IPS-NIHi7 (cell line): ENCODE measurements around the gene PLCB4.

Experiments used
- DNase-seq: peaks from one replicate; pipeline ENCODE4 v3.0.0; 2012; ENCODE audit warnings: mixed read lengths; ENCODE audit errors: extremely low spot score

PLCB4 gene

DNA sequence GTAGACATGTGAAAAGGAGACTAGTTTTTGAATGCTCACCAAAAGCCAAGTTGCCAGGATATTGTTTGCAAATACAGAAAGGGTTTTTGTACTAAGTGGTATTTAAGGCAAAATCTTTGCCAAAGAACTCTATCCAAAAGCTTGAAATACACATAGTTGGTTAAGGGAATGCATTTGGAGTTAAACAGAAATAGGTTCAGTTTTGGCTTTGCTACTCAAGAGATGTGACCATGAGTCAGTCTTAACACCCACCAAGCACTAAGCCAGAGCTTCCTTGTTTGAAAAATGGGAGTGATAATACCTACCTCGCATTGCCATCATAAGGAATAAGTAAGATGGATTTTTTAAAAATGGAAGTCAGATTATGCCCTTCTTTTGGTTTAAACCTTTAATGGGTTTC is 253.8 kb downstream of the PLCB4 start:
- no peak for DNase-seq

DNA sequence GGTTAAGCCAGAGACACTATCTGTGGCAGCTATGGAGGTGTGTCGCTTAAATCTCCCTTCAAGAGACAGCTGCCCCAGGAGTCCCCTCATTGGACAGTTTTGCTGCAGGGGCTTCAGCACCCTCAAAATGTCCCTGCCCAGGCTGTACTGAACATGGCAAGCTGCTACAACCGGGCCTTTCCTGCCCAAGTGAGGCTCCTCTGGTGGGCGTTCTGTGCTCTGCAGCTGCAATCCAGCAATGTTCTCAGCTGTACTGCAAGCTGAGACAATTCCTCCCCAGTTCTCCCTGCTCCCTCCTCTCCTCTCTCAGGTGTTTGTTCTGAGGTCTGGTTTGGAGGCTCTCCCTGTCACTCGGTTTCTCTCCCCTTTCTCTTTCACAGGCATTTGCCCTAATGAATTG is 254.7 kb downstream of the PLCB4 start:
- peak; percentile 66 for DNase-seq

DNA sequence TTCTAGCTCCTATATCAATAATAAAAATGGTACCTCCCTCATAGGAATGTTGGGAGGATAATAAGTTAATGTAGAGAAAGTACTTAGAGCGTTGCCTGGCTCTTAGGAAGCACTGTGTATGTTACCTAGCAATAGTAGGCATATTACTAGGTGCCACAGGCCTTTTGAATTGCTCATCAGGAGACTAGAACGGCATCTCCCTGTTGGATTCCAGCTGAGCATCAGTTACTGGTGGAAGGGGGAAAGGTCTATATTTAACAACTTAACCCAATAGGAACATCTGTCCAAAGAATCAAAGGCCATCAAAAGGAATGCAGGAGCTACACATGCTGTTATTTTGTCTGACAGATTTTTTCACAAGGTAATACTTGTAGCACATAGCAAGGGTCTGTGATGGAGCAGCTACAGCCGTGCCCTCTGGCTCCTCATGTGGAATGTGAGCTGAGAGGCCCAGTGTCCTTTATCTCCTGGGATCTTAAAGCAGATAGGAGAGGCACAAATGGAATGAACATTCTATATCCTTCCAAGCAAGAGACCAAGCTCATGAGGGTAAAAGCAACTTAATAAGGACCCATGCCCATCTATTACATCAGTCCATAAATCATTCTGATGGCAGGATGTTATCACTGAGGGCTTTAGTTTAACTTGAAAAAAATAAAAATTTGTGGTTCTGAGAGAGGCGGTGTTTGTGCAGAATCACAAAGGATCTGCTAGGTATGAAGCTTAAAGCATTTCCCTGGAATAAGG is 260.6 kb downstream of the PLCB4 start:
- no peak for DNase-seq

DNA sequence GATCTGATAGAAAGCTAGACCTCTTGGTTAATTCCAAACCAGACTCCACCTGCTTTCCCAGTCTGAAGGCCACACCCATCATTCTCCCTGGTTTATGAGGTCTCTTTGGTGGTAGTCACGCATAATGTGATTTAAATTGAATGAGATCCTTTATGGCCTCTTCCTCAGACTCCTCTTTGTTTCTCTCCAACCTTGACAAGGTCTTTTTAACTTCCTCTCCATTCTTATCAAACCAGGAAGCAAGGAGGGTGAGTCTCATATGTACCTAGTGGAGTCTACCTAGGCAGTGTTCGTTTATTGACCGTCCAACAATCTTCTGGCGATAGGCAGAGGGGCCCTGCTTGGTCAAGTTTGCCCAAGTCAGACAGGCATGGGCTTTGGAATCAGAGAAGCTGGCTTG is 261.3 kb downstream of the PLCB4 start:
- DNase-seq, result no peak

DNA sequence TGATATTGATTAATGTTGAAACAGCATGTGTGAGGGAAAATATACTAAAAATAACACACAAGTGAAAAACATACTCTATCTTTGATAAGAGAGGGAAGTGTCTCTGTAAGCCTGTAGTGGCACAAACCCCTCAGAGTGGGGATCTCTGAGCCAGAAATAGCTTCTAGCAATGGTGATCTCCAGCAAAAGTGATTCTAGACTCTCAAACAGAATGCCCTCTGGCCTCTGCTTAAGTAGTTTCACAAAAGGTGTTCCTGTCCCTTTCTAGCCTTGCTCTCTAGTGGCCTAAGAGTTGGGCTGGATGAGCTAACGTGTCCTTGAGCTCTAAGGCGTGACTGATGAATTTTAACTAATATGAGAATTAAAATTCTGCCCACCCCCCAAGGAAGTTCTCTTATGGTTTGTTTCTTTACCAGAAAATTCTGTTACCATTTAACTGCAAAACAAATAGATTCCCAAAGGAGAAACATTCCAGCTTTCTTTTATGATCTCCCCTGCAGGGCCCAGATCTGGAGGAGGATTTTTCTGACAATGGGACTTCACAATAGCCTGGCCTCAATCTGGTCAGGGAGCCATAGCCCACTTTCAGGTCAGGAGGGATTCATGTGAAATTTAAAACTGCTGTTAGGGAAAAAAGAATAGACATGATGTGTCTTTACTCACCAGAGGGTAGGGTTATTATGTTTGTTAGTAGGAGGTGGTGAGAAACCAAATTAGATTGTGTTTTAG is 263.0 kb downstream of the PLCB4 start:
- no peak for DNase-seq

DNA sequence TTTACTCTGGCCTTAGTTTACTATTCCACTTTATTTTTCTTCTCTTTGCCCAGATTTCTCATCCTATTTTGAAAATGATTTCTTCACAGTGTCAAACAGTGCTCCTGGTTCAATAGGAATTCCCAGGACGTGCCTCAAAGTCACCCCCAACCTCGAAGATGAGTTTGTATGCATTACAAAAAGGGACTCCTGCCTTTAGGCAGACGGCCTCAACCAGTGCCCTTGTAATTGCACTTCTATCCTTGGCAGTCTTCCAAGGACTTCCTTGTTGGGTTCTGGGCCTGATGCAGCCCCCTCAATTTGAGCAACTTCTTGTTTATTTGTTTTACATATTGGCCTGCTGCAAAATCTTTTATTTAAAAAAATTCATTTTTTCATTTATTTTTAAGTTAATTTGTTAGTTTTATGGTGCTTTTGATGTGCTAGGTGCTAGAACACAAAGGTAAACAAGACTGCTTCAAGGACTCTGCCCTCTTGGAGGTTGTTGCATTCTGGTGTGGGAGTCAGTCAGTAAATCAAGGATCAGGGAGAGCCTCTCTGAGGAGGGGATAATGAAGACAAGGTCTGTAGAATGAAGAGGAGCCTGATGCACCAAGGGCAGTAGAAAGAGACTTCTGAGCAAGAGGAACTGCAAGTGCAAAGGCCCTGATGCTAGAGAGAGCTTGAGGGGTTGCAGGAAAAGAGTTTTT is 264.0 kb downstream of the PLCB4 start:
- DNase-seq, result no peak

DNA sequence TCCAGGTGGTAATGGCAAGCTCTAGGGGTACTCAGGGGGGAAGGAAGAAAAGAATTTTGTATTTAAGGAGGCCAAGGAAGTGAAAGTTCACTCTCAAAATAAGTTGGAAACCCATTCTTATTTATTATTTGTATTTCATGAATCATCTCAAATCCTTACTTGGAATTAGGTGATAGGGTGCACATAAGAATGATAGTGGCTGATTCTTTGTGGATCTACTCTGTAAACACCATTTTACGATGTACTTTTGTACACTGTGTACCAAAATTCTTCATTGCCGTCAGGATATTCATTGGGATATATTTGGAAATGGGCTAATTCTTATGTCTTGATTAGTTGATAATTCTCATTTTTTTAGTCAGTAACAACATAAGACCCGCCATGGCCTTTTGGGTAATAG is 266.0 kb downstream of the PLCB4 start:
- DNase-seq, result no peak

DNA sequence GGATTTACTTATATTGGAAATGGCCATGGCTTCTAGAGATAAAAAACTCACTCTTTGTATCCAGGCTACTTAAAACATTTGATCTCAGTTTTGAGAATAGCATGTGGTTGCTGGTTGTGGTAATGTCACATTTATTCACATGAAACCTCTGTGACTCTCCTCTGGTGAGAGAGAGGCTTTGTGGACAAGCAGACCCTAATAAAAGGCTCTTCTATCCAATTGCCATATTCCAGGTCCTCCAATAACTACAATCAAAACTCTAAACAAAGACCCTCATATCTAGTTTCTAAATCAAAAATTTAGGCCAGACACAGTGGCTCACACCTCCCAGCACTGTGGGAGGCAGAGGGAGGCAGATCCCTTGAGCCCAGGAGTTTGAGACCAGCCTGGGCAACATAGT is 269.2 kb downstream of the PLCB4 start:
- DNase-seq, result no peak

DNA sequence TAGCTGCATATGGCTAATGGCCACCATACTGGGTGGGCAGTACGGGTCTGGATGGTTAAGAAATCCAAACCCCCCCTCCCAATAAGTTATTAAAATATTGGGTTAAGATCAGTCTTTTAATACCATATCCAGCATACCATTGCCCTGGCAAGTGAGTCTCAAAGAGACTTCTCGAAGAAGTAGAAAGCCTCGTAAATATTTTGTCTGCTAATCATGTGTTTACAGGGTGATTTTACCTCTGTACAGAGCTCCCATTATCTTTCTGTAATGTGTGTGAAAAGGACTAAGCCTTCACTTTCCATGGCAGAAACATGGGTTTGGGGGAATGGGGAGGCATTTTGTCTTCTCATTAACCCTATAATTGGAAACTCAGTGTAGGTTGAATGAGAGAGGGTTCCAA is 270.8 kb downstream of the PLCB4 start:
- no peak for DNase-seq

DNA sequence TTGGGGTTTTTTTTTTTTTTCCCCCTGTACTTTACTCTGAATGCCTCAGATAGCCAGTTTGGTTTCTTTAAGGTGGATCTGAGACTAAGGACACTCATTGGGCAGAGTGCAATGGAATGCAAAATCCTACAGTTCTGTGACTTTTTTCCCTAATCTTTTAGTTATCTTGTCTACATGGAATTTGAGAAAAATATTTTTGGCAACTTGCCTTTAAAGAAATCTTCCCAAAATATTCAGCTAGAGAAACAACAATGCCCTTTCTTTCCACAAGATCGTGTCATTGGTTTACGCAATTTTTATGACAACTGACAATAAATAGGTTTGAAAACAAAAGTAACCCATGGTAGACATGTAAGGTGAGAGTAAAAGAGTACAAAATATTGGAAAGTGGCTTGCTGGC is 273.8 kb downstream of the PLCB4 start:
- DNase-seq, result no peak

DNA sequence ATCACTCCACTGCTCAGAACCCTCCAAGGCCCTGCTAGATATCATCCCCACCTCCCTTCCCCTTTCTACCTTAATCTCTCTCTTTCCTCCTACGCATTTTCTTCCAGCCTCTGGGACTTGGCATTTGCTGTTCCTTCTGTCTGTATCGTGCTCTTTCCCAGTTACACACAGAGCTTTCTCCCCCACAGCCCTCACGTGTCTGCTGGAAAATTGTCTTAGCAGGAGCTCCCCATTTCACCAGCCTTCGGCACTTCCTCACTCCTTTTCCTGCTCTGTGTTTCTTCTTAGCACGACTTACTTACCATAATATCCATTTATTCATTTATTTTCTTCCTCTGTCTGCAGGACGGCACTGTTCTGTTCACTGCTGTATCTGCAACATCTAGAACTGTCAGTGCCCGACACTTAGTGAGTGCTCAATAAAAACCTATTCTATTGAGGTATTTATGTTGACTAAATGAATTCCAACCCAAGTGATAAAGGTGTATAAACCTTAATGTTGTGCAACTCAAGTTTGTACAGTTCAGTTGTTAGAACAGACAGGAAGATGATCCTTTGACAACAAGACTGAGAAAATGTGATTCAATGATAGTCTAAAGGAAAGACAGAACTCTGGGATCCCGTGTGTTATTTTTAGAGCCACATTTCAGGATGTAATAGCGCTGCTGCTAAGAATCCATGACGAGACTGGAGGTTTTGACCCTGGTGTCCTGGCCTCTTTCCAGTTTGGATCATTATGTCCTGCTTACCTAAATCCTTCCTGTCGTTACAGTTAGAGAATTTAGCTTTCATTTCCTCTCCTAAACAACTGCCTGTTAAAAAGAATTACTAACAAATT is 275.4 kb downstream of the PLCB4 start:
- DNase-seq, result no peak

DNA sequence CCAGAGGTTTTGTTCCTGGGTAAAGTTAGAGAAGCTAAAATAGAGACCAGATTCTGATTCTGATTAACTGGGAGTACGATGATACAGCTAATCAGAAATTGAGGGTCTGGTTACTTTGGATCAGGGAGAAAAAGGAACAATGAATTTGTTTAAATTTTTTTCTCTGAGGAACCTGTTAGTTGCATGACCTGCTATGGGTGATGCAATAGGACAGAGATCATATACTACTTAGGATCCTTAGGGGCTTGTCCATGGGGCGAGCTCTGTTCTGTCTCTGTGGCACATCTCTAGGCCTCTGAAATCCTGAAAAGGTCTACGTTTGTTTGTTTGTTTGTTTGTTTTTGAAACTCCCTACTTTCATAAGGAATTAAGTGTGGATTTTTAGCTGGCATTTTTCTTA is 279.4 kb downstream of the PLCB4 start:
- DNase-seq, result no peak

DNA sequence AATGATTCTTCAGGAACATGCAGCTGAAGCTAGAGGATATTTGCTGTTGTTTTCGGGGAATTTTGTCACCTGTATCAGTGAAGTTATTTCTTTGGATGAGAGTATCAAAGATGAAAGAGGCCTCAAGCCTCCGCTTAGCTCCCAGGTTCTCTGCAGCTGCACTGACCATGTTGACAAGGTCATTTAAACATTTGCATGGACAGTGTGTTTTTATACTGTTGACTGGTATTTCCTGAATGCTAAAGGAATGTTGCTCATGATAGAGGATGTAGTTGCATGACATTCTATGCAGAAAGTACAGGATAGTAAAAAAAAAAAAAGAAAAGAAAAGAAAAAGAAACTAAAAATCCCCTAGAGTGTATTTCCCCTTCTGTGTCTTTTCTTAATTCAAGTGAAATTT is 279.9 kb downstream of the PLCB4 start:
- no peak for DNase-seq

DNA sequence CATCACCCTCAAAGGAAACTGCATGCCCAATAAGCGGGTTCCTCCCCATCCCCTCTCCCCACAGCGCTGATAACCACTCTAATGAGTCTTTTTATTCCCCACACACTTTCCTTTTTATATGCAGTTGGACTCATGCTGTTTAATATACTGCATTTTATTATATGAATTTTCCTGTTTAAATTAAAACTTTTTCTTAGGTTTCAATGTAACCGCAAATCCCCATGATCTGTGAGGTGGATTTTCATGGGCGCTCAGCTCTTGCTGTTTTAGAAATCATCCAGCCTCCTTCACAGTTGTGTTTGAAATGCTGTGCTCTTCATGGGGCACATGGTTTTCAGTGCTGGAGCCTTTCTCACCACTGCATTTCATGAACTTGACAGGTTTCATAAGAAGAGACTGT is 280.4 kb downstream of the PLCB4 start:
- DNase-seq, result no peak

DNA sequence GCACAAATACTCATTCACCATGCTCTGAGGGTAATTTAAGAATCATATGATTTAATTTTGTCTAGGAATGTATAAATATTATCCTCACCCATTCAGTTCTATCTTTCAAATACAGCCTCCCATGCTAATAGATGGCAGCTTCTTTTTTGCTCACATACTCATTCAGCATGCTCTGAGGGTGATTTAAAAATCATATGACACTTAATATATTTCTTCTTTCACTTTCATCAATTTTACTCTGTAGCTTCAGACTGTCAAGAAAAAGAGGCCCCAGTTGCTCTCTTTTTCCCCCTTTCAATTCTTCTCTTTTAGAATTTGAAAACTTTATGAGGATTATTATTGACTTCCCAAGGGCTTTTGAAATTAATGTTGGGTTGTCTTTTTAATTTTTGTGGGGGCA is 283.9 kb downstream of the PLCB4 start:
- DNase-seq, result no peak

DNA sequence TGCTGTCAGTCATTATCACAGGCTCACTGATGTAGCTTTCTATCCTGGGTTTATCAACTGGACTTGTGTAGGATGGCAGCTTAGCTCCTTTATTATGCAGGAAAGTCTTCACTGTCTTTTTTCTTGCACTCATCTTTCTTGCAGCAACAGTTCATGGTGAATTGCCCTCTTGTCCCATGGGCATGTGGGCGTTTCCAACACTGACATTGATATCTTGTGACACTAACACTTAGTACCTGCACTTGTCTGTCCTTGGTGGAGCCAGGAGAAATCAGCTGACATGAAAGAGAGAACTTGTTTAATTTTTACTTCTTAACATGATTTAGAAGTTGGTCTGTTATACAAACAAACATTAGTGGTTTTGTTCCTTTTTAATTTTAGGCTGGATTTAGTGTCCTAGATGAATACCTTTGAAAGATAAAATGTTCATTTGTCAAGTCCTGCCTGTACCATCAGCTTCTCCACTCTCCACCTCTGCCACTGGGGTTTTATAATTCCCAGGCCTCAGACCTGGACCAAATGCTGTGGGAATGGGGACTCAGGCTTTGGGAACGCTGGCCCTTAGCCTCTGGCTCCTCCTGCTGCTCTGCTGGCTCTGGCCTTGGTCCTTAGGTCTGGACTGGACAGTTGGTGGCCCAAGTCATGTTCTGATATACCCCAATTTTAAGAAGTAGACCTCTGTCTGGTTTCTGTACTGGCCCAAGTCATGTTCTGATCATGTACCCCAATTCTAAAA is 284.5 kb downstream of the PLCB4 start:
- no peak for DNase-seq

DNA sequence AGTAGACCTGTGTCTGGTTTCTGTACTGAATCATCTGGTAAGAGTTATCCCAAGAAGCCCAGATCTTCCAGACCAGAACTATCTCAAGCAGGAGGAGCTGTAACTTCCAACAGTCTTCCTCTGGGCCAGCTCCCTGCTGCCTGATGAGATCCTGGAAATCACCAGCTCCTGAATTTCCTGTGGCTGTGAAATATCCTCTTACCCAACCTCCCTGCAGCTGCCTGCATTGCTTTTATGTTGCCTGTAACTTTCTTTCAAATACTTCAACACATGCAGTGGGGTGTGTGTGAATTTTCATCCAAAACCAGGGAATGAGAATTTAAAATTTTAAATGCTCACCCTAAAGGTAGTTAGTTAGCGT is 285.0 kb downstream of the PLCB4 start:
- DNase-seq, result no peak

DNA sequence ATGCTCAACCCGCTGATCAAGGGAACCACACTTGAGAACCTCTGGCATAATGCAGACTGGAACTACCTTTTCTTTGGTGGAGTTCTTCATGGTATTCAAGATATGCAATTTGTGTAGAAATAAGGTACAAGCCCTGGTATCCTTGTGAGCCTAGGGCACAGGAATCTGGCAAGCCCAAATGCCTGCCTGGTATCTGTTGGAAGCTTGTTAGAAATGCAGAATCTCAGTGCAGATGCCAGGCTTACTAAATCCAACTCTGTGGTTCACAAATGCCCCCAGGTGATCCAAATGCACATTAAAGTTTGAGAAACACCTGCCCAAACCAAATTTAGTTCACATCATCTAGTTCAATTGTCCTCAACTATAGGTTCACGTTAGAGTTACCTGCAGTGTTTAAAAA is 285.7 kb downstream of the PLCB4 start:
- DNase-seq, result no peak

DNA sequence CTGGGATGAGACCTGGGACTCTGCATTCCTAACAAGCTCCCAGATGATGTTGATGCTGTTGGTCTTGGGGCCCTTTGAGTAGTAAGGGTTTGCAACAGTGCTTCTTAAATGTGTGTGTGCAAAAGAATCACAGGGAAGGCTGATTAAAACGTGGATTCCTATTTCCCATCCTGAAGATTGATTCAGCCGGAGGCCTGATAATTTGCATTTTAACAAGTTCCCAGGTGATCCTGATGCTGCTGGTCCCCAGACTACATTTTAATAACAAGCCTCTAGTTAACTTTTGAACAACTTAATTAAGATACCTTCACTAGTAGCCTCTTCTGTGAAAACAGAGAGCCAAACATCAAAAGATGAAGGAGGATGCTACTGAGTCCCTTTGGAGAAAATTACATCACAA is 289.1 kb downstream of the PLCB4 start:
- DNase-seq, result no peak

DNA sequence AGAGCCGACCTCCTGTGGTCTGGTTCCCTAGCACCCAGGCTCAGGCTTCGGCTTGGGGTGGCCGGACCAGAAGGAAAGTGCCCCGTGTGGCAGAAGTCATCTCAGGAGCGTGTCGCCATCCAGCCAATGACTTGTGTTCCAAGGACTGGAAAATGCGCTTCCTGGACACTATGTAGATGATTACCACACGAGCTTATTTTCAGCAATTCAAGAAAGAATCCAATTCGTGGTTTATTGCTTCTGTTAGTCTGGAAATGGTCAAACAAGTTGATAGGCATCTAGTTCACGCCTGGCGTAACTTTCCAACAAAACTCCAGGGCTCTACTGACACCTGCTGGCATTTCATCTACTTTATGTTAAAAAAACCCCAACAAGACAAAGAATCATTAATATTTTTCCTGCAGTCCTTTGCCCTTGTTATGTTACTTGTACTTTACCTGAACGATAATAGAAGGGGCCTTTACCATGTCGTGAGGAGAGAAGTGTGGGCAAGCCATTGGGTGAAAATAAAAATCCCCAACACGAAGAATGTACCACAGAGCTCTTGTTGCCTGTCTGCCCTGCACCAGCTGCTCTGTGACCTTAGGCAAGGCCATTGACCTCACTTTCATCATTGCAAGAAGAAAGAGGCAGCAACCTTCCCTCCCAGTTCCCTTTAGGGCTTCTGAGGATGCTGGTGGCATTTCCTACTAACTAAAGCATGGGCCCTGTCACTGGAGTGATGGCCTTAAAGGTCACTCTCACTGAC is 290.8 kb downstream of the PLCB4 start:
- peak; percentile 58 for DNase-seq

DNA sequence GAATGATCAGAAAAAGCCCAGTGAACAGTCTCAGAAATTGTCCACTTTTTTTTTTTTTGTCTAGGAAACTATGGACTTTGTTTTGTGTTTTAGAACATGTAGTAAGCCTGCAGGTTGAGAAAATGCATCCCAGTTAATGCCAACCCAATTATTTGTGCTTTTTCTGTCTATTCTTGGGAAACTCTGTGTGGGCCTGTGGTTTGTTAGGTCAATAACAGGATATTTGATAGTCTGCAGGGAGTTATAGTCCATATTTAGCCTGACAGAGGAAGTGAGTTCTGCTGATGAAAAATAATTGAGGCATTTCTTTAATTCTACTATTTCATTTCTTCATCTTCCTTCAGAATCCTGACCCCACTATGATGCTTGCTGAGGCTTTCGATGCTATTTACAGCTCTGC is 291.5 kb downstream of the PLCB4 start:
- DNase-seq, result no peak
